ENCODE results near the gene IDH3B.
A peak's percentile ranks its signal among the peaks of the same experiment; 100 is the strongest.
"Not testable (repeated sequence)": the region's sequence is repeated elsewhere in the genome, so short reads cannot be mapped to it uniquely, and the experiment has no call there.

Gene IDH3B

GRCh38 chr20:2698912-2699311, 34.9 kb upstream of the IDH3B start:
- no peaks in the 10 kb centered on the region for H3K36me3 ChIP-seq (ENCODE audit: insufficient read depth, insufficient read length, low read length)
- DNase-seq (ENCODE audit: low read depth, low spot score) = no peak
- H3K27me3 ChIP-seq (ENCODE audit: insufficient read depth, insufficient read length) = peaks cover 30% of the 10 kb centered on the region
- H3K4me3 ChIP-seq (ENCODE audit: insufficient read length, low read depth) = no peak overlapping the region
- TF ChIP-seq YY1 (IDR thresholded peaks at IDR 0.05; ENCODE audit: insufficient read depth, insufficient read length) = no peak
- no peak for TF ChIP-seq ZNF274 (IDR thresholded peaks at IDR 0.05; ENCODE audit: low read depth, low read length)
- TF ChIP-seq SUZ12 (IDR thresholded peaks at IDR 0.05; ENCODE audit: extremely low read depth, insufficient read depth, insufficient read length) = no peak
- no peaks in the 10 kb centered on the region for H3K9me3 ChIP-seq (ENCODE audit: insufficient read depth, low read length)
- peaks cover 26% of the 10 kb centered on the region for H3K4me1 ChIP-seq (ENCODE audit: insufficient read depth, insufficient read length)
- H3K9ac ChIP-seq (ENCODE audit: insufficient read length, low read depth) = no peak overlapping the region

GRCh38 chr20:2698186-2698817, 34.3 kb upstream of the IDH3B start:
- Histone ChIP-seq H3K27me3 (ENCODE audit: insufficient read depth, insufficient read length) (peaks cover 36% of the 10 kb centered on the region), H3K36me3 (ENCODE audit: insufficient read depth, insufficient read length, low read length) (no peaks in the 10 kb centered on the region), H3K4me1 (ENCODE audit: insufficient read depth, insufficient read length) (peaks cover 26% of the 10 kb centered on the region), H3K9me3 (ENCODE audit: insufficient read depth, low read length) (no peaks in the 10 kb centered on the region), H3K4me3 (ENCODE audit: insufficient read length, low read depth) (no peak overlapping the region), H3K9ac (ENCODE audit: insufficient read length, low read depth) (no peak overlapping the region)
- DNase-seq (ENCODE audit: low read depth, low spot score) = no peak
- no peak for TF ChIP-seq YY1 (IDR thresholded peaks at IDR 0.05; ENCODE audit: insufficient read depth, insufficient read length)
- no peak for TF ChIP-seq ZNF274 (IDR thresholded peaks at IDR 0.05; ENCODE audit: low read depth, low read length)
- TF ChIP-seq SUZ12 (IDR thresholded peaks at IDR 0.05; ENCODE audit: extremely low read depth, insufficient read depth, insufficient read length) = no peak

- H3K4me3 ChIP-seq (ENCODE audit: insufficient read length, low read depth) = no peak overlapping the region
- no peak for DNase-seq (ENCODE audit: low read depth, low spot score)
- H3K4me1 ChIP-seq (ENCODE audit: insufficient read depth, insufficient read length) = peaks cover 26% of the 10 kb centered on the region
- H3K27me3 ChIP-seq (ENCODE audit: insufficient read depth, insufficient read length) = peaks cover 36% of the 10 kb centered on the region
- no peaks in the 10 kb centered on the region for H3K9me3 ChIP-seq (ENCODE audit: insufficient read depth, low read length)
- no peak overlapping the region for H3K9ac ChIP-seq (ENCODE audit: insufficient read length, low read depth)
- TF ChIP-seq YY1 (IDR thresholded peaks at IDR 0.05; ENCODE audit: insufficient read depth, insufficient read length) (no peak), SUZ12 (IDR thresholded peaks at IDR 0.05; ENCODE audit: extremely low read depth, insufficient read depth, insufficient read length) (no peak), ZNF274 (IDR thresholded peaks at IDR 0.05; ENCODE audit: low read depth, low read length) (no peak)
- H3K36me3 ChIP-seq (ENCODE audit: insufficient read depth, insufficient read length, low read length) = no peaks in the 10 kb centered on the region
These were observed 33.8 kb upstream of the IDH3B start for GRCh38 chr20:2697768-2698167.

- H3K27me3 ChIP-seq (ENCODE audit: insufficient read depth, insufficient read length) = peaks cover 40% of the 10 kb centered on the region
- TF ChIP-seq SUZ12 (IDR thresholded peaks at IDR 0.05; ENCODE audit: extremely low read depth, insufficient read depth, insufficient read length) (no peak), ZNF274 (IDR thresholded peaks at IDR 0.05; ENCODE audit: low read depth, low read length) (no peak), YY1 (IDR thresholded peaks at IDR 0.05; ENCODE audit: insufficient read depth, insufficient read length) (no peak)
These were observed 32.6 kb upstream of the IDH3B start for GRCh38 chr20:2696646-2697045.

GRCh38 chr20:2695984-2696525, 32.0 kb upstream of the IDH3B start:
- H3K9me3 ChIP-seq (ENCODE audit: insufficient read depth, low read length); H3K36me3 ChIP-seq (ENCODE audit: insufficient read depth, insufficient read length, low read length); H3K9ac ChIP-seq (ENCODE audit: insufficient read length, low read depth); H3K4me3 ChIP-seq (ENCODE audit: insufficient read length, low read depth); DNase-seq (ENCODE audit: low read depth, low spot score): not testable (repeated sequence)
- H3K27me3 ChIP-seq (ENCODE audit: insufficient read depth, insufficient read length) = peaks cover 46% of the 10 kb centered on the region
- peaks cover 27% of the 10 kb centered on the region for H3K4me1 ChIP-seq (ENCODE audit: insufficient read depth, insufficient read length)

More at GRCh38 chr20:2696646-2697045, 32.6 kb upstream of the IDH3B start:
- no peaks in the 10 kb centered on the region for H3K9me3 ChIP-seq (ENCODE audit: insufficient read depth, low read length)
- H3K36me3 ChIP-seq (ENCODE audit: insufficient read depth, insufficient read length, low read length) = no peaks in the 10 kb centered on the region
- no peak for DNase-seq (ENCODE audit: low read depth, low spot score)
- H3K4me1 ChIP-seq (ENCODE audit: insufficient read depth, insufficient read length) = peaks cover 30% of the 10 kb centered on the region
- no peak overlapping the region for H3K9ac ChIP-seq (ENCODE audit: insufficient read length, low read depth)
- H3K4me3 ChIP-seq (ENCODE audit: insufficient read length, low read depth) = no peak overlapping the region

- TF ChIP-seq YY1 (IDR thresholded peaks at IDR 0.05; ENCODE audit: insufficient read depth, insufficient read length) = no peak
- no peak for TF ChIP-seq ZNF274 (IDR thresholded peaks at IDR 0.05; ENCODE audit: low read depth, low read length)
- TF ChIP-seq SUZ12 (IDR thresholded peaks at IDR 0.05; ENCODE audit: extremely low read depth, insufficient read depth, insufficient read length) = no peak
- peaks cover 53% of the 10 kb centered on the region for H3K27me3 ChIP-seq (ENCODE audit: insufficient read depth, insufficient read length)
- no peaks in the 10 kb centered on the region for H3K36me3 ChIP-seq (ENCODE audit: insufficient read depth, insufficient read length, low read length)
- peaks cover 22% of the 10 kb centered on the region for H3K4me1 ChIP-seq (ENCODE audit: insufficient read depth, insufficient read length)
- H3K9me3 ChIP-seq (ENCODE audit: insufficient read depth, low read length) = no peaks in the 10 kb centered on the region
- H3K4me3 ChIP-seq (ENCODE audit: insufficient read length, low read depth) = no peak overlapping the region
- no peak for DNase-seq (ENCODE audit: low read depth, low spot score)
- no peak overlapping the region for H3K9ac ChIP-seq (ENCODE audit: insufficient read length, low read depth)
These were observed 31.4 kb upstream of the IDH3B start for GRCh38 chr20:2695206-2695983.

GRCh38 chr20:2694519-2694918, 30.5 kb upstream of the IDH3B start:
- H3K4me3 ChIP-seq (ENCODE audit: insufficient read length, low read depth) = peak overlapping the region; percentile 40
- H3K4me1 ChIP-seq (ENCODE audit: insufficient read depth, insufficient read length) = peaks cover 18% of the 10 kb centered on the region
- peaks cover 56% of the 10 kb centered on the region for H3K27me3 ChIP-seq (ENCODE audit: insufficient read depth, insufficient read length)
- TF ChIP-seq YY1 (IDR thresholded peaks at IDR 0.05; ENCODE audit: insufficient read depth, insufficient read length) = no peak
- no peak for TF ChIP-seq SUZ12 (IDR thresholded peaks at IDR 0.05; ENCODE audit: extremely low read depth, insufficient read depth, insufficient read length)
- no peak for TF ChIP-seq ZNF274 (IDR thresholded peaks at IDR 0.05; ENCODE audit: low read depth, low read length)
- H3K36me3 ChIP-seq (ENCODE audit: insufficient read depth, insufficient read length, low read length) = no peaks in the 10 kb centered on the region
- H3K9me3 ChIP-seq (ENCODE audit: insufficient read depth, low read length) = no peaks in the 10 kb centered on the region
- H3K9ac ChIP-seq (ENCODE audit: insufficient read length, low read depth) = peak overlapping the region; percentile 32
- no peak for DNase-seq (ENCODE audit: low read depth, low spot score)
